Activated CD4-positive, alpha-beta T cell treated with anti-CD3 and anti-CD28 coated beads for 36 hours (primary cell): ENCODE data around the gene INSIG1. TPM values are rescaled to one million over a fixed set of nuclear protein-coding genes. Genes with fewer than 3 reads are reported as not detected.

ENCODE experiments used
- ATAC-seq: fragments of 200-7000 bp; cut with Tn5 transposase; one replicate; pipeline ENCODE4 v1.10.0; 2021; ENCODE audit warnings: mild to moderate bottlenecking, moderate library complexity
- CTCF ChIA-PET: fragments of 350-600 bp; sonication (Branson Sonifier 250); formaldehyde crosslinking; loops from one replicate; lab custom pipeline; 2021; ENCODE audit warnings: antibody characterized with exemption; lab: Charles Lee
- POLR2A ChIA-PET: fragments of 350-600 bp; sonication (Branson Sonifier 250); formaldehyde crosslinking; loops from one replicate; lab custom pipeline; 2021; ENCODE audit warnings: antibody characterized with exemption, inconsistent platforms; lab: Charles Lee
- DNase-seq: peaks from one replicate; pipeline ENCODE4 v3.0.0-alpha.2; 2020
- H3K27ac Mint-ChIP-seq: one replicate; pipeline ENCODE4 v1.8.0; 2021; ENCODE audit warnings: mixed read lengths
- H3K27me3 Mint-ChIP-seq: one replicate; pipeline ENCODE4 v1.8.0; 2021; ENCODE audit warnings: mixed read lengths
- H3K36me3 Mint-ChIP-seq: one replicate; pipeline ENCODE4 v1.8.0; 2021; ENCODE audit warnings: low read depth, mixed read lengths
- H3K4me1 Mint-ChIP-seq: one replicate; pipeline ENCODE4 v1.8.0; 2021; ENCODE audit warnings: mixed read lengths
- H3K4me3 Mint-ChIP-seq: one replicate; pipeline ENCODE4 v1.8.0; 2021; ENCODE audit warnings: mild to moderate bottlenecking, moderate library complexity, mixed read lengths
- H3K9me3 Mint-ChIP-seq: one replicate; pipeline ENCODE4 v1.8.0; 2021; ENCODE audit warnings: low read depth, mixed read lengths
- intact Hi-C, 2 experiments: fragments of 100-400 bp; cut with DNase I in 1 of 2; cut with micrococcal nuclease in 1 of 2; formaldehyde crosslinking; loops; one replicate each; pipeline versions ENCODE4 v1.14.2 to v1.15.1; 2022 to 2024; cut with DNase I, micrococcal nuclease
- total RNA-seq, 2 experiments: library from RNA; stranded (reverse); gene quantifications; one replicate each; pipeline ENCODE4 v1.2.3, GENCODE V29; 2021

The INSIG1 gene
- total RNA-seq, 2 experiments from 2014 or later = 100 to 110 TPM

GRCh38 chr7:155336812-155337602, 39.3 kb downstream of the INSIG1 start:
- no peaks in the 10 kb centered on the region for H3K36me3 Mint-ChIP-seq
- DNase-seq = no peak
- no peak overlapping the region for H3K27ac Mint-ChIP-seq
- peaks cover 2% of the 10 kb centered on the region for H3K27me3 Mint-ChIP-seq
- POLR2A ChIA-PET = no interaction called here
- peaks cover 6% of the 10 kb centered on the region for H3K4me1 Mint-ChIP-seq
- intact Hi-C loops = no loop called here
- CTCF ChIA-PET = interaction anchor here (1.4 kb wide), 1 partner anchor 8 kb away, joined by 5 read pairs; no protein-coding TSS in a partner anchor
- H3K4me3 Mint-ChIP-seq = no peak overlapping the region
- no peaks in the 10 kb centered on the region for H3K9me3 Mint-ChIP-seq
- ATAC-seq = no peak

- Mint-ChIP-seq H3K27ac (no peak overlapping the region), H3K4me1 (peaks cover 8% of the 10 kb centered on the region), H3K4me3 (no peak overlapping the region), H3K27me3 (peaks cover 4% of the 10 kb centered on the region), H3K9me3 (no peaks in the 10 kb centered on the region), H3K36me3 (no peaks in the 10 kb centered on the region)
- ATAC-seq (no peak), DNase-seq (no peak)
- CTCF ChIA-PET = no interaction called here
- intact Hi-C loops = no loop called here
- POLR2A ChIA-PET = no interaction called here
Observed at GRCh38 chr7:155337946-155338631, 40.4 kb downstream of the INSIG1 start.

DNA sequence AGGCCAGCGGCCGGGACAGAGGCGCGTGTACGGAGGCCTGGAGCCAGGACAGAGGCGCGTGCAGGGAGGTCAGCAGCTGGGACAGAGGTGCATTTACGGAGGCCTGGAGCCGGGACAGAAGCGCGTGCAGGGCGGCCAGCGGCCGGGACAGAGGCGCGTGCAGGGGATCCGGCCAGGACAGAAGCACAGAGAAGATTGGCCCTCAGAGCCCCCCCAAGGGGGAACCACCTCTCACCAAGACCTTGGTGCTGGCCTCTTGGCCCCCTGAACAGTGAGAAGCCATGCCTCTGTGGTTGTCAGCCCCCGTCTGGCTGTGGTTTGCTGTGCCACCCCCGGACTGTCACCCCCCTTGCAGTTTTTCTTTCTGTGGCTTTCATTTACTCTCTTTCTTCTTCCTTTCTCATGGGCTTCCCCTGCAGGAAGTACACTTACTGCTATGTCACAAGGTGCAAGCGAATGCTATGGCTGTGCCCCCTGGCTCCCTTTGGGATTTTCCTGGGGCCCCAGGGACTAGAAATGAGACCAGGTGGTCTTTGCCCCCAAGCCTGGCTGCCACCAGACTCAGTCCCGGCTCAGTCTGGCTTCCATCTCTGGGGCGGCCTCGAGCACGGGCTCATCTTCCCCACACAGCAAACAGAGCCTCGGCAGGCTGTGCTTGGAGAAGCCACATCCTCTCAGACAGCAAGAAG, 41.1 kb downstream of the INSIG1 start:
- peak; percentile 39 for DNase-seq

GRCh38 chr7:155339474-155339873, 41.8 kb downstream of the INSIG1 start:
- ATAC-seq (no peak), DNase-seq (no peak)
- ChIA-PET CTCF (no interaction called here), POLR2A (no interaction called here)
- intact Hi-C loops = no loop called here
- no peak overlapping the region for H3K4me3 Mint-ChIP-seq
- H3K27ac Mint-ChIP-seq = no peak overlapping the region
- H3K9me3 Mint-ChIP-seq = no peaks in the 10 kb centered on the region
- no peaks in the 10 kb centered on the region for H3K36me3 Mint-ChIP-seq
- H3K27me3 Mint-ChIP-seq = peaks cover 4% of the 10 kb centered on the region
- H3K4me1 Mint-ChIP-seq = peaks cover 14% of the 10 kb centered on the region

More for the DNA sequence above, 41.1 kb downstream of the INSIG1 start:
- Mint-ChIP-seq H3K36me3 (no peaks in the 10 kb centered on the region), H3K9me3 (no peaks in the 10 kb centered on the region), H3K27ac (no peak overlapping the region), H3K4me1 (peaks cover 10% of the 10 kb centered on the region), H3K4me3 (no peak overlapping the region), H3K27me3 (peaks cover 4% of the 10 kb centered on the region)
- CTCF ChIA-PET = no interaction called here
- POLR2A ChIA-PET = no interaction called here
- intact Hi-C loops = no loop called here
- ATAC-seq = peak; percentile 78

- no peaks in the 10 kb centered on the region for H3K36me3 Mint-ChIP-seq
- H3K27ac Mint-ChIP-seq = no peak overlapping the region
- H3K27me3 Mint-ChIP-seq = peaks cover 4% of the 10 kb centered on the region
- no peak overlapping the region for H3K4me3 Mint-ChIP-seq
- no peaks in the 10 kb centered on the region for H3K9me3 Mint-ChIP-seq
- intact Hi-C loops = loop anchor here (5.0 to 10.0 kb wide), 2 partner anchors 268 to 335 kb away; partner anchors contain the start of genes HTR5A (in 1 of the 2) and PAXIP1 (in 1 of the 2)
- peaks cover 16% of the 10 kb centered on the region for H3K4me1 Mint-ChIP-seq
- DNase-seq = no peak
- no peak for ATAC-seq
- ChIA-PET CTCF (no interaction called here), POLR2A (no interaction called here)
Observed at GRCh38 chr7:155340071-155340531, 42.4 kb downstream of the INSIG1 start.

GRCh38 chr7:155340721-155341120, 43.0 kb downstream of the INSIG1 start:
- H3K27me3 Mint-ChIP-seq = peaks cover 4% of the 10 kb centered on the region
- H3K27ac Mint-ChIP-seq = no peak overlapping the region
- H3K36me3 Mint-ChIP-seq = no peaks in the 10 kb centered on the region
- H3K4me3 Mint-ChIP-seq = no peak overlapping the region
- peaks cover 20% of the 10 kb centered on the region for H3K4me1 Mint-ChIP-seq
- POLR2A ChIA-PET = no interaction called here
- DNase-seq (no peak), ATAC-seq (no peak)
- H3K9me3 Mint-ChIP-seq = no peaks in the 10 kb centered on the region
- intact Hi-C loops = loop anchor here (5.0 to 10.0 kb wide), 2 partner anchors 268 to 336 kb away; partner anchors contain the start of genes HTR5A (in 1 of the 2) and PAXIP1 (in 1 of the 2)
- CTCF ChIA-PET = no interaction called here

GRCh38 chr7:155341463-155341983, 43.8 kb downstream of the INSIG1 start:
- ChIA-PET POLR2A (no interaction called here), CTCF (interaction anchor here (0.7 kb wide), 1 partner anchor 51 kb away, joined by 3 read pairs; no protein-coding TSS in a partner anchor)
- Mint-ChIP-seq H3K36me3 (no peaks in the 10 kb centered on the region), H3K4me3 (no peak overlapping the region), H3K4me1 (peaks cover 20% of the 10 kb centered on the region), H3K27me3 (peaks cover 4% of the 10 kb centered on the region), H3K27ac (no peak overlapping the region), H3K9me3 (no peaks in the 10 kb centered on the region)
- intact Hi-C loops = loop anchor here (5.0 to 10.0 kb wide), 2 partner anchors 269 to 337 kb away; partner anchors contain the start of genes HTR5A (in 1 of the 2) and PAXIP1 (in 1 of the 2)
- ATAC-seq (no peak), DNase-seq (no peak)

DNA sequence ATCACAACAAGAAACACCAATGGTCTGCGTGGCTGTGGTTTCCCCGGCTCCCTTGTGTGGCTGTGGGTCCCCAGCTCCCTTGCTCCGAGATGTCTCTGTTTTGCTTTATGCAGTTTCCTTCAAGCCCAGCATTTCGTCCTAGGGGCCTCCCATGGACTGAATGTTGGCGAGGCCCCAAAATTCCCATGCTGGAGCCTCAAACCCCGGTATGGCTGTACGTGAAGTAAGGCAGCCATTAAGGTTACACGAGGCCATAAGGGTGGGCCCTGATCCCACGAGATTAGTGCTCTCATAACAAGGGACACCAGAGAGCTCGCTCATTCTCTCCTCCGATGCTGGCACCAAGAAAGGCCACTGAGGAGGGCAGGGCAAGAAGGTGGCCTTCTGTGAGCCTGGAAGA, 44.6 kb downstream of the INSIG1 start:
- Mint-ChIP-seq H3K4me1 (peaks cover 20% of the 10 kb centered on the region), H3K4me3 (no peak overlapping the region), H3K27ac (no peak overlapping the region), H3K36me3 (no peaks in the 10 kb centered on the region), H3K9me3 (no peaks in the 10 kb centered on the region), H3K27me3 (peaks cover 4% of the 10 kb centered on the region)
- ChIA-PET CTCF (interaction anchor here (0.7 to 3.3 kb wide), 7 partner anchors 10 to 428 kb away, joined by 3 to 21 read pairs (median 4); no protein-coding TSS in a partner anchor), POLR2A (no interaction called here)
- DNase-seq = no peak
- no peak for ATAC-seq
- intact Hi-C loops = loop anchor here (5.0 to 10.0 kb wide), 2 partner anchors 270 to 338 kb away; partner anchors contain the start of genes HTR5A (in 1 of the 2) and PAXIP1 (in 1 of the 2)

DNA sequence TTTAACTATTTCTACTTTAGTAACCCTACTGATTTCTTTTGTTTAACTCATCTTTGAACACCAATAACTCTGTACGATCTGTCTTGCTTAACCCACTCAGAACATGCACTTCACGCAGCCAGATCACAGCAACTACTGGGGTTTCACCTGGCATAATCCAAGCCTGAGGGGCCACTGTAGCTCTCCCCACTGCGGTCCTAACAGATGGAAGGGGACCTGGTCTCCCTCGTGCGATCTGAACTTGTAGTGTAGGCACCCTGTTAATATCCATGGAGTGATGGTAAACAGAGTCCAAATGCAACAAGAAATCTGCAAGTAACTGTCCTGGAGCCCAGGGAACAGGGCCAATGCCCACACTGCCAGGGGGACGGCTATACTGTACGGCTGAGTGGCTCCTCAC, 45.5 kb downstream of the INSIG1 start:
- Mint-ChIP-seq H3K36me3 (no peaks in the 10 kb centered on the region), H3K27ac (no peak overlapping the region), H3K4me3 (no peak overlapping the region), H3K4me1 (peaks cover 20% of the 10 kb centered on the region), H3K9me3 (no peaks in the 10 kb centered on the region), H3K27me3 (peaks cover 4% of the 10 kb centered on the region)
- CTCF ChIA-PET = interaction anchor here (1.0 to 3.3 kb wide), 5 partner anchors 41 to 429 kb away, joined by 3 to 21 read pairs (median 4); no protein-coding TSS in a partner anchor
- intact Hi-C loops = loop anchor here (5.0 to 10.0 kb wide), 2 partner anchors 271 to 338 kb away; partner anchors contain the start of genes HTR5A (in 1 of the 2) and PAXIP1 (in 1 of the 2)
- POLR2A ChIA-PET = interaction anchor here (0.8 kb wide), 1 partner anchor 44 kb away, joined by 3 read pairs; no protein-coding TSS in a partner anchor
- ATAC-seq (no peak), DNase-seq (no peak)

GRCh38 chr7:155343661-155344121, 46.0 kb downstream of the INSIG1 start:
- POLR2A ChIA-PET = interaction anchor here (0.7 to 0.8 kb wide), 2 partner anchors 45 to 136 kb away, joined by 3 read pairs; no protein-coding TSS in a partner anchor
- Mint-ChIP-seq H3K4me1 (peaks cover 19% of the 10 kb centered on the region), H3K9me3 (no peaks in the 10 kb centered on the region), H3K36me3 (no peaks in the 10 kb centered on the region), H3K27ac (no peak overlapping the region), H3K4me3 (no peak overlapping the region), H3K27me3 (peaks cover 4% of the 10 kb centered on the region)
- CTCF ChIA-PET = interaction anchor here (1.0 to 3.3 kb wide), 5 partner anchors 10 to 416 kb away, joined by 3 to 21 read pairs (median 5); no protein-coding TSS in a partner anchor
- DNase-seq = no peak
- intact Hi-C loops = loop anchor here (2.0 to 10.0 kb wide), 3 partner anchors 153 to 339 kb away; partner anchors contain the start of genes HTR5A (in 1 of the 2) and PAXIP1 (in 1 of the 2)
- no peak for ATAC-seq
